HG02588 (cell line): ENCODE measurements around the gene GNAS.

ENCODE experiments used
- ATAC-seq: cut with Tn5 transposase; IDR thresholded peaks from one replicate; pipeline ENCODE4 v1.9.1; 2021; ENCODE audit warnings: mild to moderate bottlenecking, moderate library complexity; ENCODE audit not compliant: unreplicated experiment

GNAS gene

GRCh38 chr20:58894652-58895447 lies 42.3 kb downstream of the GNAS start:
- ATAC-seq, result no peak

- no peak for ATAC-seq
These were observed 43.1 kb downstream of the GNAS start for GRCh38 chr20:58895448-58896180.

- ATAC-seq, result no peak
These were observed 44.3 kb downstream of the GNAS start for GRCh38 chr20:58896820-58897219.

- ATAC-seq, result no peak
These were observed 45.0 kb downstream of the GNAS start for GRCh38 chr20:58897488-58897887.

- ATAC-seq, result no peak
These were observed 46.3 kb downstream of the GNAS start for GRCh38 chr20:58898629-58899408.

- ATAC-seq, result no peak
These were observed 47.0 kb downstream of the GNAS start for GRCh38 chr20:58899512-58899911.

- ATAC-seq, result no peak
These were observed 47.9 kb downstream of the GNAS start for GRCh38 chr20:58900397-58900796.

GRCh38 chr20:58901488-58902402 lies 49.2 kb downstream of the GNAS start:
- ATAC-seq, result no peak

GRCh38 chr20:58903614-58904013 lies 51.1 kb downstream of the GNAS start:
- no peak for ATAC-seq

GRCh38 chr20:58905236-58905635 lies 52.7 kb downstream of the GNAS start:
- no peak for ATAC-seq

- no peak for ATAC-seq
These were observed 53.6 kb downstream of the GNAS start for GRCh38 chr20:58906111-58906510.

- ATAC-seq, result no peak
These were observed 54.4 kb downstream of the GNAS start for GRCh38 chr20:58906894-58907293.

- ATAC-seq, result peak; percentile 78
These were observed 55.0 kb downstream of the GNAS start for GRCh38 chr20:58907320-58908137.

- no peak for ATAC-seq
These were observed 55.7 kb downstream of the GNAS start for GRCh38 chr20:58908221-58908620.

GRCh38 chr20:58908941-58909340 lies 56.4 kb downstream of the GNAS start:
- no peak for ATAC-seq

GRCh38 chr20:58909585-58909984 lies 57.1 kb downstream of the GNAS start:
- no peak for ATAC-seq

GRCh38 chr20:58910473-58910872 lies 58.0 kb downstream of the GNAS start:
- no peak for ATAC-seq

- no peak for ATAC-seq
These were observed 58.8 kb downstream of the GNAS start for GRCh38 chr20:58911309-58911708.

- ATAC-seq, result no peak
These were observed 59.5 kb downstream of the GNAS start for GRCh38 chr20:58911970-58912369.

GRCh38 chr20:58913079-58913478 lies 60.6 kb downstream of the GNAS start:
- no peak for ATAC-seq
